VCaP (cell line): Measurements from ENCODE around the gene ADCK2.
"Not testable (repeated sequence)": the region's sequence is repeated elsewhere in the genome, so short reads cannot be mapped to it uniquely, and the experiment has no call there.

Source experiments
- H3K27ac ChIP-seq: fragments of 450-650 bp; 2 replicates; pipeline ENCODE4 v1.5.1; 2017
- CTCF ChIP-seq: fragments of 450-650 bp; conservative IDR thresholded peaks from 2 replicates; pipeline ENCODE4 v1.5.1; 2017; ENCODE audit warnings: mild to moderate bottlenecking, moderate library complexity

Gene ADCK2

GRCh38 chr7:140702774-140703173, 30.0 kb downstream of the ADCK2 start:
- H3K27ac ChIP-seq: no peak overlapping the region
- no peak for TF ChIP-seq CTCF

DNA sequence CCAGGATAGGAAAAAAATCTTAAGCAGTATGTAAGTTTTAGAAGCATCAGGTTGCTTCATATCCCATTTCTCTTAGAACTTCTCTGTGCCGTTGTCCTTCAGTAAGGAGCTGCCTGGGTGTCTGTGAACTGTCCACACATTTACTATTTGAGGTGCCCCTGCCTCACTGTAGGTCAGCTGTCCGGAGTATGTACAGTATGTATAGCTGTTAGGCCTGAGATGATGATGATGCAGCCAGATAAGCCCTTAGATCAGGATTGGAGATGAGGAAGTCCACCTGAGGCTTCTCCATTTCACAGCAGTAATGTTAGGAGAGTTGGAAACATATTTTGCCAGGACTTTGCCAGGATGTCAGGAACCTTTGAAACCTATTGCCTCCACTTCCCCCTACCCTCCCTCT, 31.5 kb downstream of the ADCK2 start:
- no peak for TF ChIP-seq CTCF
- H3K27ac ChIP-seq: no peak overlapping the region

GRCh38 chr7:140707132-140707531, 34.4 kb downstream of the ADCK2 start:
- no peak overlapping the region for H3K27ac ChIP-seq
- no peak for TF ChIP-seq CTCF

- H3K27ac ChIP-seq: not testable (repeated sequence)
These were observed 36.0 kb downstream of the ADCK2 start for GRCh38 chr7:140708764-140709163.

- H3K27ac ChIP-seq: not testable (repeated sequence)
These were observed 39.6 kb downstream of the ADCK2 start for GRCh38 chr7:140712392-140712791.

DNA sequence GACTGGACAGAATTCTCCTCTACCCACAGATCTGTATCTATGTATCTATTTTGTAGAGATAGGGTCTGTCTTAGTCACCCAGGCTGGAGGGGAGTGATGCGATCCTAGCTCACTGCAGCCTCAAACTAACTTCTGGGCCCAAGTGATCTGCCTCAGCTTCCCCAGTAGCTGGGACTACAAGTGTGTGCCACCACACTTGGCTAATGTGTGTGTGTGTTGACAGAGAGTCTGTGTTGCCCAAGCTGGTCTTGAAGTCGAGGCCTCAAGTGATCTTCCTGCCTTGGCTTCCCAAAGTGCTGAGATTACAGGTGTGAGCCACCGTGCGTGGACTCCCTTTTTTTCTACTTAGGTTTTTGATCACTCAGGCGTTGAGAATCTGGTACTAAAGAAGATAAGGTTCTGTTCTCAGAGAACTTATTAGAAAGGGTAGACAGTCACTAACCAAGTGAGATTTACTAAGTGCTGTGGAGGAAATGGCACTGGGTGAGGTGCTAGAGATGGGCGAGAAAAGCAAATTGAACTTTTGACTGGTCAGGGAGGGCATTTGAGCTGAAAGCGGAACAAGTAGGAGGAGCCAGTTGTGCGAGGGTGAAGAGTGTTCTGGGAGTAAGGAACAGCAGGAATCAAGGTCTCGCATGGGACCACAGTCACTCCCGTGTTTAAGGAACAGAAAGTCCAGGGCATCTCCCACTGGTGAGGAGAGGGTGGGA, 41.7 kb downstream of the ADCK2 start:
- no peak overlapping the region for H3K27ac ChIP-seq
- TF ChIP-seq CTCF: no peak

DNA sequence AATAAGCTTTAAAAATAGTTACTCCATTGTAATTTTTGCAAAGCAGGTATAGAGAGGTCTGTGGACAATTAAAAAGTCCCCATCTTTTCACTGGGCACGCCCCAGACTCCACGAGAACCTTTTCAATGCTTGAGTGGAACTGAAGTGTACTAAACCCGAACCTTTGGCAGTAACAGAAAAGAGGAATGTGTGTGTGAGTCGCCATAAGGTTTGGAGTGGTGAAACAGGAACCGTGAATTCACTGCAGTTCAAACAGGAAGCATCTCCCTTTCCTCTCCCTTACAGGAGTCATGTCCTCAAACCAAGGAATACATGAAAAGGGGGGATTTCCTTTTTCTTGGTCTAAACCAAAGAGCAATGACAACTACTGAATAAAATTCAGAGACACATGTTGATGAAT, 47.0 kb downstream of the ADCK2 start:
- no peak for TF ChIP-seq CTCF
- no peak overlapping the region for H3K27ac ChIP-seq

DNA sequence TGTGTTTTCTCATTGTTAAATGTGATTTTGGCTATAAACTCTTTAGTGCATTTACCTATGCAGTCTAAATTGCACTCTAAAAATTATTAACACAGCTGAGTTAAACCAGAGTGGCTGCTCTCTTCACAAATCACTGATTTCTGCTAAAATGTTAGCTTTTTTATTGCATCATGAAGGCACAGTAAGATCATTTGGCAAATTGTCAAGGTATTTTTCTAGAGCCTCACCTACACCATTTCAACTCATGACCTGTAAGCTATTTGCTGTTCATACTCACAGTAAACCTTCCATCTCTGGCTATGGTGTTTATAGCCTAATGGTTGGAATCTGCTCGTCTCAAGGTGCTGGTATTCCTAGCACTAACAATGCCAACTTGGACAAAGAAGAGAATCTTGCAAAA, 49.5 kb downstream of the ADCK2 start:
- no peak overlapping the region for H3K27ac ChIP-seq
- TF ChIP-seq CTCF: no peak

DNA sequence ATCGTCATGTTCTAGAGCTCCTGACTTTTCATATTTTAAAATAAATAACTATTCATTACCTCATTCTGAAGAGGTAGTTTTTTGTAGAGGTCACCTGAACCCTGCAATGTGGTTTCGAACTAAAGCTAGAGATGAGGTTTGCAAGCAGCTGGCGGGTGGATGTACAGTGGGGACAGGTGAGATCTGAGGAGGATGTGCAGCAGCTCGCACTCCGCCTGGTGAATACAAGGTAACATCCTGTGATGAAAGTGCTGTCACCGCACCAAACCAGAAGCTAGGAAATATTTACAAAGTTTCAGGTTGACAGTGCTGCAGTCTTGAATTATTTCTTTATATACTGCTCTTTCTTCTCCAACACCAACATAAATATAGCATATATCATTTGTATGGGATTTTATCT, 50.3 kb downstream of the ADCK2 start:
- H3K27ac ChIP-seq: no peak overlapping the region
- no peak for TF ChIP-seq CTCF
